BJ (cell line): Measurements from ENCODE around the gene MAMSTR. TPM values are rescaled to one million over a fixed set of nuclear protein-coding genes. Genes with fewer than 3 reads are reported as not detected.
A peak's percentile ranks its signal among the peaks of the same experiment; 100 is the strongest.

Experiments
- CTCF ChIA-PET: fragments of 350-600 bp; formaldehyde crosslinking; extraction: SDS; loops from one replicate; lab custom pipeline; 2021; ENCODE audit warnings: antibody characterized with exemption, inconsistent platforms; lab: Yijun Ruan, JAX
- POLR2A ChIA-PET: fragments of 300-600 bp; sonication (Branson Sonifier 250); formaldehyde crosslinking; extraction: SDS; loops from one replicate; lab custom pipeline; 2021; ENCODE audit warnings: antibody characterized with exemption; lab: Charles Lee
- DNase-seq: peaks from one replicate; pipeline ENCODE4 v3.0.0-alpha.2; 2011; ENCODE audit warnings: low read depth
- H3K27me3 ChIP-seq: 2 replicates; pipeline ENCODE4 v1.6.0; 2011; ENCODE audit warnings: low read length; ENCODE audit not compliant: control insufficient read depth, insufficient read depth
- H3K36me3 ChIP-seq: 2 replicates; pipeline ENCODE4 v1.5.1; 2011; ENCODE audit warnings: low read length; ENCODE audit not compliant: control insufficient read depth, insufficient read depth
- H3K4me3 ChIP-seq: 2 replicates; pipeline ENCODE4 v1.5.1; 2011; ENCODE audit warnings: low read depth, mild to moderate bottlenecking, control low read depth, low read length
- CTCF ChIP-seq: IDR thresholded peaks from 2 replicates; pipeline ENCODE4 v1.5.1; 2011; ENCODE audit warnings: low read depth, mild to moderate bottlenecking, control low read depth, inconsistent platforms, low read length, moderate library complexity; ENCODE audit not compliant: insufficient read depth
- polyA plus RNA-seq: library from polyadenylated mRNA; depleted of rRNA; stranded (reverse); fragments of >200 nt; gene quantifications from 2 replicates; pipeline ENCODE4 v1.2.3, GENCODE V29; 2011

MAMSTR gene
- polyA plus RNA-seq, 1 experiment, result 1.5 TPM

- ChIA-PET POLR2A (no interaction called here), CTCF (interaction anchor here (0.9 to 2.3 kb wide), 3 partner anchors 70 to 255 kb away, joined by 3 to 5 read pairs (median 5); partner anchors contain the start of gene CA11)
- no peak for DNase-seq
- no peaks in the 10 kb centered on the region for H3K27me3 ChIP-seq
- TF ChIP-seq CTCF, result no peak
- no peak overlapping the region for H3K4me3 ChIP-seq
- no peaks in the 10 kb centered on the region for H3K36me3 ChIP-seq
Measured at GRCh38 chr19:48745208-48745995, 25.9 kb upstream of the MAMSTR start.

- Histone ChIP-seq H3K36me3 (no peaks in the 10 kb centered on the region), H3K4me3 (no peak overlapping the region), H3K27me3 (no peaks in the 10 kb centered on the region)
- CTCF ChIA-PET, result no interaction called here
- DNase-seq, result no peak
- TF ChIP-seq CTCF, result no peak
- POLR2A ChIA-PET, result no interaction called here
Measured at GRCh38 chr19:48742096-48742495, 22.6 kb upstream of the MAMSTR start.

GRCh38 chr19:48741129-48741999 lies 21.8 kb upstream of the MAMSTR start:
- no peak overlapping the region for H3K4me3 ChIP-seq
- ChIA-PET CTCF (no interaction called here), POLR2A (no interaction called here)
- no peaks in the 10 kb centered on the region for H3K36me3 ChIP-seq
- DNase-seq, result no peak
- H3K27me3 ChIP-seq, result no peaks in the 10 kb centered on the region
- TF ChIP-seq CTCF, result no peak

- ChIA-PET POLR2A (no interaction called here), CTCF (interaction anchor here (1.1 to 2.2 kb wide), 2 partner anchors 65 to 96 kb away, joined by 3 to 17 read pairs; partner anchors contain the start of gene HSD17B14)
- DNase-seq, result no peak
- Histone ChIP-seq H3K4me3 (peak within 1 kb of the TSS; percentile 44), H3K36me3 (no peaks in the 10 kb centered on the region), H3K27me3 (no peaks in the 10 kb centered on the region)
- no peak for TF ChIP-seq CTCF
Measured at GRCh38 chr19:48740164-48740972, 20.8 kb upstream of the MAMSTR start, which contains the start of gene RASIP1. Gene RASIP1, minus strand, starts transcription at chr19:48740610. Its CDS starts 328 bp downstream, at chr19:48740282.
